GM12864 (cell line): Measurements from ENCODE around the gene CBX5.
A peak's percentile ranks its signal among the peaks of the same experiment; 100 is the strongest.
"Not testable (repeated sequence)": the region's sequence is repeated elsewhere in the genome, so short reads cannot be mapped to it uniquely, and the experiment has no call there.

Experiments used
- DNase-seq: peaks from one replicate; pipeline ENCODE4 v3.0.0-alpha.2; 2011; ENCODE audit warnings: low read depth
- H3K4me3 ChIP-seq: 2 replicates; pipeline ENCODE4 v1.5.1; 2011; ENCODE audit warnings: mild to moderate bottlenecking, low read depth, low read length, control low read depth
- CTCF ChIP-seq: IDR thresholded peaks from 2 replicates; pipeline ENCODE4 v1.5.1; 2011; ENCODE audit warnings: low read depth, mild to moderate bottlenecking, moderate library complexity, low read length, control low read depth, inconsistent platforms; ENCODE audit errors: missing control alignments

The CBX5 gene

GRCh38 chr12:54292083-54292930 lies 12.4 kb upstream of the CBX5 start:
- no peak for TF ChIP-seq CTCF
- DNase-seq = no peak
- no peak overlapping the region for H3K4me3 ChIP-seq

- no peak for TF ChIP-seq CTCF
- no peak for DNase-seq
- H3K4me3 ChIP-seq = no peak overlapping the region
Measured at GRCh38 chr12:54287261-54288157, 7.6 kb upstream of the CBX5 start.

- TF ChIP-seq CTCF = no peak
Measured at GRCh38 chr12:54286042-54287030, 6.4 kb upstream of the CBX5 start.

GRCh38 chr12:54285150-54286041 lies 5.5 kb upstream of the CBX5 start:
- DNase-seq = no peak
- no peak overlapping the region for H3K4me3 ChIP-seq
- TF ChIP-seq CTCF = no peak

More at GRCh38 chr12:54286042-54287030, 6.4 kb upstream of the CBX5 start:
- no peak overlapping the region for H3K4me3 ChIP-seq
- no peak for DNase-seq

GRCh38 chr12:54284070-54284780 lies 4.3 kb upstream of the CBX5 start:
- DNase-seq = not testable (repeated sequence)
- peak overlapping the region; percentile 98; the same call in 1 of the 2 replicates for H3K4me3 ChIP-seq

GRCh38 chr12:54282949-54283593 lies 3.1 kb upstream of the CBX5 start:
- peak overlapping the region; percentile 98 for H3K4me3 ChIP-seq
- DNase-seq = no peak
- no peak for TF ChIP-seq CTCF

- not testable (repeated sequence) for DNase-seq
- peak overlapping the region; percentile 98 for H3K4me3 ChIP-seq
Measured at GRCh38 chr12:54281694-54282093, 1.8 kb upstream of the CBX5 start.

- DNase-seq = not testable (repeated sequence)
- H3K4me3 ChIP-seq = peak overlapping the region; percentile 98
Measured at GRCh38 chr12:54281261-54281638, 1.3 kb upstream of the CBX5 start.
